B cell (primary cell): ENCODE results near the gene MTUS2.

Experiments
- EZH2 ChIP-seq: IDR thresholded peaks from 2 replicates; pipeline ENCODE4 v1.6.1; 2012; ENCODE audit warnings: borderline replicate concordance, low read depth, mild to moderate bottlenecking, moderate library complexity, low read length; ENCODE audit not compliant: insufficient read depth, poor library complexity, severe bottlenecking
- TF ChIP-seq, protein P1 (sequence below): fragments of 200-600 bp; IDR thresholded peaks from one replicate; pipeline ENCODE4 v1.8.0; 2022; ENCODE audit warnings: antibody characterized with exemption, mild to moderate bottlenecking

DNA sequence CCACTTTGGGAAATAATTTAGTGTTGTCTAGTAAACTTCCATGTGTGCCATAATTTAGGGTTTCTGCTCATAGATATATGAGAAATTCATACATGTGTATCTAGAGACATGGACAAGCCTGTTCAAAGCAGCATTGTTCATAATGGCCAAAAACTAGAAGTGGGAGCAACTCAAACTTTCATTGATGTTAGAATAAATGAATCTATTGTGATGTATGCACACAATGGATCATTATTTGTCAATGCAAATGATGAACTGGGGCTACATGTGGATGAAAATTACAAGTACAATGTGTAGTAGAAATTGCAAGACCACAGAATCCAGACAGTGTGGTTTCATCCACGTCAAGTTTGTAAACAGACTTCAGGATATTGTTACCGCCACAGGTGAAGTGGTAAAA lies 490.7 kb downstream of the MTUS2 start:
- no peak for TF ChIP-seq EZH2
- TF ChIP-seq, protein P1, sequence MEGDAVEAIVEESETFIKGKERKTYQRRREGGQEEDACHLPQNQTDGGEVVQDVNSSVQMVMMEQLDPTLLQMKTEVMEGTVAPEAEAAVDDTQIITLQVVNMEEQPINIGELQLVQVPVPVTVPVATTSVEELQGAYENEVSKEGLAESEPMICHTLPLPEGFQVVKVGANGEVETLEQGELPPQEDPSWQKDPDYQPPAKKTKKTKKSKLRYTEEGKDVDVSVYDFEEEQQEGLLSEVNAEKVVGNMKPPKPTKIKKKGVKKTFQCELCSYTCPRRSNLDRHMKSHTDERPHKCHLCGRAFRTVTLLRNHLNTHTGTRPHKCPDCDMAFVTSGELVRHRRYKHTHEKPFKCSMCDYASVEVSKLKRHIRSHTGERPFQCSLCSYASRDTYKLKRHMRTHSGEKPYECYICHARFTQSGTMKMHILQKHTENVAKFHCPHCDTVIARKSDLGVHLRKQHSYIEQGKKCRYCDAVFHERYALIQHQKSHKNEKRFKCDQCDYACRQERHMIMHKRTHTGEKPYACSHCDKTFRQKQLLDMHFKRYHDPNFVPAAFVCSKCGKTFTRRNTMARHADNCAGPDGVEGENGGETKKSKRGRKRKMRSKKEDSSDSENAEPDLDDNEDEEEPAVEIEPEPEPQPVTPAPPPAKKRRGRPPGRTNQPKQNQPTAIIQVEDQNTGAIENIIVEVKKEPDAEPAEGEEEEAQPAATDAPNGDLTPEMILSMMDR: no peak
